Measurements from ENCODE around the gene CAMKK1. TPM values are rescaled to one million over a fixed set of nuclear protein-coding genes. Genes with fewer than 3 reads are reported as not detected.

The CAMKK1 gene
- total and polyA plus RNA-seq, 2 donors (not counting 3 experiments of a cell fraction or from before 2014, with no cell fraction given) = 4.5 to 6.1 TPM

DNA sequence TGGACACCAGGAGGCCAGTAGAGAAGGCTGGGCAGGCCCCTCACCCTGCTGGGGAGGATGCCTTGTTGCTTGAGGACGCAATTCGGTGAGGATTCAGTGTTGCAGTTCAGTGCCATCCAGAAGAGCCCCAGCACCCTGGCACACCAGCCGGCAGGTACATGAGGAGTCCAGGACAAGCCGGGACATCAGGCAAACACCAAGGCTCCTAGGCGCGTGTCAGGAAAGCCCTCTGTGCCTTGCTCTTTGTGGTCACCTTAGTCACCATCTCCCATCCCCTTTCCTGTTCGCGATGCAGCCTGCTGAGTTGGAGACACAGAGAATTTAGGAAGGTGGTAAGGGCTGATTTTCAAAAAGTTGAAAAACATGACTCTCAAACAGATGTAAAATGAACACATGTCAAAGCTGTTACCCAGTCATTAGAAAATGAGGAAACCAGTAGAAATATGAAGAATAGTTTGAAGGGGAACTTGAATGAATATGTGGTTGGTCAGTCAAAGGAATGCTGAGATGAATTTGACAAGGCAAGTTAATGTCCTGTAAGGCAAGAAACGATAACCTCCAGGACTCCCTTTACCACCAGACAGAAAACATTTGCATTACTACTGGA lies 44.5 kb downstream of the CAMKK1 start:
- ChIA-PET CTCF (interaction anchor here (5.4 kb wide), 1 partner anchor 111 kb away, joined by 63 read pairs; no protein-coding TSS in a partner anchor), POLR2A (no interaction called here)
- FAIRE-seq = no peak
- Histone ChIP-seq H3K27me3 (ENCODE audit: control insufficient read depth in 2 of 2, insufficient read depth in 2 of 2, low read length in 2 of 2) (no peaks in the 10 kb centered on the region), H4K20me1 (replicated peaks; ENCODE audit: control insufficient read depth, extremely low read depth, insufficient read depth, low read length) (no peaks in the 10 kb centered on the region), H3K4me1 (ENCODE audit: control insufficient read depth, extremely low read depth, insufficient read depth, low read length) (peaks cover 9% of the 10 kb centered on the region), H3K4me3 (replicated peaks in 1 of 3; ENCODE audit: insufficient read depth in 1 of 3, low read depth in 1 of 3, low read length in 3 of 3) (no peak overlapping the region), H2AFZ (ENCODE audit: low read depth, low read length) (no peak overlapping the region), H3K4me2 (ENCODE audit: insufficient read depth, low read length) (no peak overlapping the region), H3K27ac (ENCODE audit: insufficient read depth, low read depth, low read length) (no peak overlapping the region), H3K36me3 (ENCODE audit: control insufficient read depth in 2 of 2, extremely low read depth in 1 of 2, insufficient read depth in 2 of 2, low read length in 2 of 2) (peaks cover 0 to 3% of the 10 kb centered on the region in 2 experiments), H3K9me1 (replicated peaks; ENCODE audit: control insufficient read depth, extremely low read depth, insufficient read depth, low read length) (no peaks in the 10 kb centered on the region), H3K79me2 (ENCODE audit: control insufficient read depth, insufficient read depth, low read length) (peaks cover 26% of the 10 kb centered on the region), H3K9me3 (replicated peaks; ENCODE audit: control insufficient read depth, insufficient read depth, low read length) (no peaks in the 10 kb centered on the region), H3K9ac (replicated peaks; ENCODE audit: extremely low read depth, insufficient read depth, low read length) (no peak overlapping the region)
- DNase-seq (ENCODE audit: low read depth, low spot score) = no peak
- TF ChIP-seq GATA2 (IDR thresholded peaks at IDR 0.05; ENCODE audit: insufficient read depth, insufficient read length, low read depth, low read length) = no peak
- TF ChIP-seq EZH2 (IDR thresholded peaks at IDR 0.05; ENCODE audit: borderline replicate concordance, low read depth, low read length, severe bottlenecking) = no peak
- no peak for TF ChIP-seq POLR2AphosphoS5 (IDR thresholded peaks at IDR 0.05; ENCODE audit: insufficient read depth, low read depth, low read length)
- TF ChIP-seq POLR2A (IDR thresholded peaks at IDR 0.05; ENCODE audit: low read depth, low read length) = no peak
- no peak for TF ChIP-seq JUN (IDR thresholded peaks at IDR 0.05; ENCODE audit: borderline replicate concordance, insufficient read depth, insufficient read length, low read depth)
- TF ChIP-seq, protein P1, sequence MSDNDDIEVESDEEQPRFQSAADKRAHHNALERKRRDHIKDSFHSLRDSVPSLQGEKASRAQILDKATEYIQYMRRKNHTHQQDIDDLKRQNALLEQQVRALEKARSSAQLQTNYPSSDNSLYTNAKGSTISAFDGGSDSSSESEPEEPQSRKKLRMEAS (IDR thresholded peaks at IDR 0.05; ENCODE audit: insufficient read depth, insufficient read length) = no peak
- TF ChIP-seq MYC (IDR thresholded peaks at IDR 0.05; ENCODE audit: low read depth, low read length) = no peak
- TF ChIP-seq FOS (IDR thresholded peaks at IDR 0.05; ENCODE audit: borderline replicate concordance, insufficient read depth, low read length) = no peak
- TF ChIP-seq, protein P2, sequence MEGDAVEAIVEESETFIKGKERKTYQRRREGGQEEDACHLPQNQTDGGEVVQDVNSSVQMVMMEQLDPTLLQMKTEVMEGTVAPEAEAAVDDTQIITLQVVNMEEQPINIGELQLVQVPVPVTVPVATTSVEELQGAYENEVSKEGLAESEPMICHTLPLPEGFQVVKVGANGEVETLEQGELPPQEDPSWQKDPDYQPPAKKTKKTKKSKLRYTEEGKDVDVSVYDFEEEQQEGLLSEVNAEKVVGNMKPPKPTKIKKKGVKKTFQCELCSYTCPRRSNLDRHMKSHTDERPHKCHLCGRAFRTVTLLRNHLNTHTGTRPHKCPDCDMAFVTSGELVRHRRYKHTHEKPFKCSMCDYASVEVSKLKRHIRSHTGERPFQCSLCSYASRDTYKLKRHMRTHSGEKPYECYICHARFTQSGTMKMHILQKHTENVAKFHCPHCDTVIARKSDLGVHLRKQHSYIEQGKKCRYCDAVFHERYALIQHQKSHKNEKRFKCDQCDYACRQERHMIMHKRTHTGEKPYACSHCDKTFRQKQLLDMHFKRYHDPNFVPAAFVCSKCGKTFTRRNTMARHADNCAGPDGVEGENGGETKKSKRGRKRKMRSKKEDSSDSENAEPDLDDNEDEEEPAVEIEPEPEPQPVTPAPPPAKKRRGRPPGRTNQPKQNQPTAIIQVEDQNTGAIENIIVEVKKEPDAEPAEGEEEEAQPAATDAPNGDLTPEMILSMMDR (IDR thresholded peaks at IDR 0.05; ENCODE audit: extremely low read depth in 1 of 2, insufficient read depth in 1 of 2, low read depth in 1 of 2, low read length in 2 of 2) = no peak
- dilution Hi-C loops (cut with MboI; ENCODE audit: extremely low pct_ligation_motif_present, low sequenced_read_pairs) = no loop called here
- intact Hi-C loops (cut with micrococcal nuclease) = loop anchor here (5.0 kb wide), 1 partner anchor 111 kb away; no protein-coding TSS in a partner anchor
- BruUV-seq (replicated peaks) = no TSS peak

Data from endothelial cell of umbilical vein (primary cell).